ENCODE data around the gene PTPN14.

The PTPN14 gene

GRCh38 chr1:214470132-214470531, 81.3 kb downstream of the PTPN14 start:
- Histone ChIP-seq H4K20me1 (ENCODE audit: insufficient read depth, low read length, poor library complexity, severe bottlenecking) (no peaks in the 10 kb centered on the region), H3K4me2 (ENCODE audit: low read depth, low read length, poor library complexity, severe bottlenecking) (no peak overlapping the region), H3K4me1 (ENCODE audit: insufficient read depth, low read length, poor library complexity, severe bottlenecking) (no peaks in the 10 kb centered on the region), H3K9me3 (ENCODE audit: insufficient read depth, low read depth, low read length) (no peaks in the 10 kb centered on the region), H3F3A (ENCODE audit: low read depth) (no peaks in the 10 kb centered on the region), H2AFZ (ENCODE audit: low read length) (no peak overlapping the region), H3K9me2 (replicated peaks; ENCODE audit: low read depth, low read length) (no peaks in the 10 kb centered on the region), H3K4me3 (ENCODE audit: low read length, poor library complexity, severe bottlenecking) (no peak overlapping the region), H3K9ac (ENCODE audit: low read depth, low read length, poor library complexity, severe bottlenecking) (no peak overlapping the region), H3K79me2 (ENCODE audit: insufficient read depth, low read length) (peaks cover 19% of the 10 kb centered on the region), H3K27me3 (ENCODE audit: insufficient read depth, low read length, poor library complexity, severe bottlenecking) (no peaks in the 10 kb centered on the region), H3K36me3 (ENCODE audit: insufficient read depth, low read length) (no peaks in the 10 kb centered on the region)
- TF ChIP-seq CTCF (conservative IDR thresholded peaks at IDR 0.05; ENCODE audit: low read length), result no peak
- no peak for TF ChIP-seq EZH2phosphoT487 (IDR thresholded peaks at IDR 0.05; ENCODE audit: borderline replicate concordance)

- H3K27me3 ChIP-seq (ENCODE audit: insufficient read depth, low read length, poor library complexity, severe bottlenecking), result no peaks in the 10 kb centered on the region
- no peak overlapping the region for H3K9ac ChIP-seq (ENCODE audit: low read depth, low read length, poor library complexity, severe bottlenecking)
- no peaks in the 10 kb centered on the region for H3F3A ChIP-seq (ENCODE audit: low read depth)
- no peak overlapping the region for H3K4me2 ChIP-seq (ENCODE audit: low read depth, low read length, poor library complexity, severe bottlenecking)
- peaks cover 11% of the 10 kb centered on the region for H3K79me2 ChIP-seq (ENCODE audit: insufficient read depth, low read length)
- H3K9me2 ChIP-seq (replicated peaks; ENCODE audit: low read depth, low read length), result no peaks in the 10 kb centered on the region
- TF ChIP-seq EZH2phosphoT487 (IDR thresholded peaks at IDR 0.05; ENCODE audit: borderline replicate concordance), result no peak
- TF ChIP-seq CTCF (conservative IDR thresholded peaks at IDR 0.05; ENCODE audit: low read length), result no peak
- H3K4me3 ChIP-seq (ENCODE audit: low read length, poor library complexity, severe bottlenecking), result no peak overlapping the region
- no peak overlapping the region for H2AFZ ChIP-seq (ENCODE audit: low read length)
- no peaks in the 10 kb centered on the region for H3K36me3 ChIP-seq (ENCODE audit: insufficient read depth, low read length)
- H4K20me1 ChIP-seq (ENCODE audit: insufficient read depth, low read length, poor library complexity, severe bottlenecking), result no peaks in the 10 kb centered on the region
- H3K4me1 ChIP-seq (ENCODE audit: insufficient read depth, low read length, poor library complexity, severe bottlenecking), result no peaks in the 10 kb centered on the region
- no peaks in the 10 kb centered on the region for H3K9me3 ChIP-seq (ENCODE audit: insufficient read depth, low read depth, low read length)
These were observed 82.1 kb downstream of the PTPN14 start for GRCh38 chr1:214469290-214469689.

GRCh38 chr1:214467078-214467585, 84.3 kb downstream of the PTPN14 start:
- no peaks in the 10 kb centered on the region for H3K9me3 ChIP-seq (ENCODE audit: insufficient read depth, low read depth, low read length)

DNA sequence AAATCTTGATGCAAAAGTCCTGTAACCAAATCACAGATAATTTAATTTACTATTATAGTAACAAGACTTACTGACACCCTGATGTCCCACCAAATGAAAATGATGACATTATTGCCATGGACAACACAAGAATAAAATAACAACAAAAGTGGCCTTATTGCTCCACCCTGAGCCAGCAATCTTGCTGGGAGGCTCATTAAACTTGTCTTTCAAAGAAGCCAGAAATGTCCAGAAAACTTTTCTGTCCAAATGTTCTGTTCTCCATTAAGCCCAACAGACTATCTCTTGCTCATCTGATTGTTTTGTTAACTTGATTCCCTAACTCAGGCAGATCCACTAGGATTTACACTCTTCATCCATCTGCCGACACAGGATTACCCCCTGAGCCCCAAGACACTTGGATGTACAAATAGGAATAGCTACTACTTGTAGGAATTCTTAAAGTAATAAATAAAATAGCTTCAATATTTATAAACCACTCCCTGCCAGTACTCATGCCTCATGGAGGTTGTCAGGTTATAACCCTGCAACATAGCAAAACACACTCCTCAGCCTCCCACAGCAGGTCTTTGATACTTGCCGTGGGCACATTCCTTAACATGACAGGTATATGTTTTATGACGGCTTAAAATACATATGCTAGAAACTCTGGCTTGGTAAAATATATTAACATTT, 84.9 kb downstream of the PTPN14 start:
- Histone ChIP-seq H3F3A (ENCODE audit: low read depth) (no peaks in the 10 kb centered on the region), H3K4me1 (ENCODE audit: insufficient read depth, low read length, poor library complexity, severe bottlenecking) (no peaks in the 10 kb centered on the region), H3K9me3 (ENCODE audit: insufficient read depth, low read depth, low read length) (no peaks in the 10 kb centered on the region), H3K4me3 (ENCODE audit: low read length, poor library complexity, severe bottlenecking) (no peak overlapping the region), H3K4me2 (ENCODE audit: low read depth, low read length, poor library complexity, severe bottlenecking) (no peak overlapping the region), H2AFZ (ENCODE audit: low read length) (no peak overlapping the region), H4K20me1 (ENCODE audit: insufficient read depth, low read length, poor library complexity, severe bottlenecking) (no peaks in the 10 kb centered on the region), H3K9me2 (replicated peaks; ENCODE audit: low read depth, low read length) (no peaks in the 10 kb centered on the region), H3K79me2 (ENCODE audit: insufficient read depth, low read length) (peaks cover 7% of the 10 kb centered on the region), H3K27me3 (ENCODE audit: insufficient read depth, low read length, poor library complexity, severe bottlenecking) (no peaks in the 10 kb centered on the region), H3K9ac (ENCODE audit: low read depth, low read length, poor library complexity, severe bottlenecking) (no peak overlapping the region), H3K36me3 (ENCODE audit: insufficient read depth, low read length) (no peaks in the 10 kb centered on the region)
- no peak for TF ChIP-seq EZH2phosphoT487 (IDR thresholded peaks at IDR 0.05; ENCODE audit: borderline replicate concordance)
- no peak for TF ChIP-seq CTCF (conservative IDR thresholded peaks at IDR 0.05; ENCODE audit: low read length)

More at GRCh38 chr1:214467078-214467585, 84.3 kb downstream of the PTPN14 start:
- H3K9me2 ChIP-seq (replicated peaks; ENCODE audit: low read depth, low read length), result no peaks in the 10 kb centered on the region
- no peaks in the 10 kb centered on the region for H3K27me3 ChIP-seq (ENCODE audit: insufficient read depth, low read length, poor library complexity, severe bottlenecking)
- H3F3A ChIP-seq (ENCODE audit: low read depth), result no peaks in the 10 kb centered on the region
- H3K4me1 ChIP-seq (ENCODE audit: insufficient read depth, low read length, poor library complexity, severe bottlenecking), result no peaks in the 10 kb centered on the region
- H3K79me2 ChIP-seq (ENCODE audit: insufficient read depth, low read length), result peaks cover 7% of the 10 kb centered on the region
- H3K4me2 ChIP-seq (ENCODE audit: low read depth, low read length, poor library complexity, severe bottlenecking), result no peak overlapping the region
- no peak overlapping the region for H2AFZ ChIP-seq (ENCODE audit: low read length)
- H3K9ac ChIP-seq (ENCODE audit: low read depth, low read length, poor library complexity, severe bottlenecking), result no peak overlapping the region
- no peak for TF ChIP-seq EZH2phosphoT487 (IDR thresholded peaks at IDR 0.05; ENCODE audit: borderline replicate concordance)
- H4K20me1 ChIP-seq (ENCODE audit: insufficient read depth, low read length, poor library complexity, severe bottlenecking), result no peaks in the 10 kb centered on the region
- no peaks in the 10 kb centered on the region for H3K36me3 ChIP-seq (ENCODE audit: insufficient read depth, low read length)
- no peak overlapping the region for H3K4me3 ChIP-seq (ENCODE audit: low read length, poor library complexity, severe bottlenecking)
